GM20431 (cell line): Measurements from ENCODE around the gene PCBP4.
"Not testable (repeated sequence)": the region's sequence is repeated elsewhere in the genome, so short reads cannot be mapped to it uniquely, and the experiment has no call there.

Source experiments
- in situ Hi-C: fragments of 300-500 bp; cut with MseI, MboI; formaldehyde crosslinking; loops from one replicate; pipeline ENCODE4 v1.15.0; 2020; ENCODE audit warnings: low sequenced_read_pairs; ENCODE audit not compliant: unreplicated experiment

Gene PCBP4

GRCh38 chr3:51928981-51929380, 38.3 kb downstream of the PCBP4 start:
- in situ Hi-C loops = not testable (repeated sequence)

GRCh38 chr3:51928438-51928837, 38.8 kb downstream of the PCBP4 start:
- in situ Hi-C loops = no loop called here

GRCh38 chr3:51927061-51927977, 39.9 kb downstream of the PCBP4 start:
- in situ Hi-C loops = no loop called here

GRCh38 chr3:51921081-51921578, 46.1 kb downstream of the PCBP4 start:
- in situ Hi-C loops = no loop called here

- in situ Hi-C loops = no loop called here
Observed at GRCh38 chr3:51916418-51916817, 50.8 kb downstream of the PCBP4 start.

GRCh38 chr3:51908026-51908425, 59.2 kb downstream of the PCBP4 start:
- in situ Hi-C loops = no loop called here
